Glutamatergic neuron (in vitro differentiated cells): ENCODE data around the gene CRB1. TPM values are rescaled to one million over a fixed set of nuclear protein-coding genes. Genes with fewer than 3 reads are reported as not detected.

Experiments
- DNase-seq: peaks from one replicate; pipeline ENCODE4 v3.0.0; 2022
- H3K27ac Mint-ChIP-seq: one replicate; pipeline ENCODE4 v1.8.0; 2020; ENCODE audit warnings: mild to moderate bottlenecking, mixed read lengths, inconsistent platforms; ENCODE audit not compliant: unreplicated experiment
- H3K27me3 Mint-ChIP-seq: one replicate; pipeline ENCODE4 v1.8.0; 2020; ENCODE audit warnings: mild to moderate bottlenecking, moderate library complexity, mixed read lengths, inconsistent platforms; ENCODE audit not compliant: unreplicated experiment
- H3K36me3 Mint-ChIP-seq: one replicate; pipeline ENCODE4 v1.8.0; 2020; ENCODE audit warnings: mild to moderate bottlenecking, mixed read lengths, inconsistent platforms; ENCODE audit not compliant: unreplicated experiment
- H3K4me1 Mint-ChIP-seq: one replicate; pipeline ENCODE4 v1.8.0; 2020; ENCODE audit warnings: mild to moderate bottlenecking, low read depth, mixed read lengths, inconsistent platforms; ENCODE audit not compliant: unreplicated experiment
- H3K4me3 Mint-ChIP-seq: one replicate; pipeline ENCODE4 v1.8.0; 2020; ENCODE audit warnings: mild to moderate bottlenecking, mixed read lengths, inconsistent platforms; ENCODE audit not compliant: unreplicated experiment
- H3K9me3 Mint-ChIP-seq: one replicate; pipeline ENCODE4 v1.8.0; 2020; ENCODE audit warnings: mild to moderate bottlenecking, moderate library complexity, mixed read lengths, inconsistent platforms; ENCODE audit not compliant: unreplicated experiment
- CTCF ChIP-seq: fragments of 200-600 bp; sonication (generic); IDR thresholded peaks from one replicate; pipeline ENCODE4 v1.5.0; 2021; ENCODE audit not compliant: partially characterized antibody, unreplicated experiment
- total RNA-seq: library from RNA; stranded (reverse); fragmentation: NEBNext Ultra II Directional; extraction: Animal tissue kit (Norgen Biotek cat#: 25700); gene quantifications from one replicate; pipeline ENCODE4 v1.2.1, GENCODE V29; 2021; ENCODE audit not compliant: unreplicated experiment

Gene CRB1
- total RNA-seq, 1 donor from 2014 or later, result 7.3 TPM

GRCh38 chr1:197305925-197306324, 37.9 kb downstream of the CRB1 start:
- no peak overlapping the region for H3K4me3 Mint-ChIP-seq
- no peak for TF ChIP-seq CTCF
- H3K27ac Mint-ChIP-seq, result peak overlapping the region; percentile 76
- peaks cover 4% of the 10 kb centered on the region for H3K27me3 Mint-ChIP-seq
- H3K9me3 Mint-ChIP-seq, result no peaks in the 10 kb centered on the region
- H3K36me3 Mint-ChIP-seq, result no peaks in the 10 kb centered on the region
- H3K4me1 Mint-ChIP-seq, result peaks cover 12% of the 10 kb centered on the region
- DNase-seq, result no peak

- Mint-ChIP-seq H3K27me3 (peaks cover 4% of the 10 kb centered on the region), H3K27ac (no peak overlapping the region), H3K36me3 (no peaks in the 10 kb centered on the region), H3K4me3 (no peak overlapping the region), H3K4me1 (peaks cover 12% of the 10 kb centered on the region), H3K9me3 (no peaks in the 10 kb centered on the region)
- DNase-seq, result no peak
- no peak for TF ChIP-seq CTCF
Observed at GRCh38 chr1:197306381-197307062, 38.5 kb downstream of the CRB1 start.

GRCh38 chr1:197307136-197307535, 39.1 kb downstream of the CRB1 start:
- no peaks in the 10 kb centered on the region for H3K9me3 Mint-ChIP-seq
- no peak for TF ChIP-seq CTCF
- no peaks in the 10 kb centered on the region for H3K36me3 Mint-ChIP-seq
- H3K27ac Mint-ChIP-seq, result no peak overlapping the region
- H3K4me3 Mint-ChIP-seq, result no peak overlapping the region
- DNase-seq, result no peak
- peaks cover 4% of the 10 kb centered on the region for H3K27me3 Mint-ChIP-seq
- peaks cover 12% of the 10 kb centered on the region for H3K4me1 Mint-ChIP-seq

- H3K36me3 Mint-ChIP-seq, result no peaks in the 10 kb centered on the region
- H3K27ac Mint-ChIP-seq, result no peak overlapping the region
- no peak overlapping the region for H3K4me3 Mint-ChIP-seq
- no peak for DNase-seq
- no peak for TF ChIP-seq CTCF
- H3K27me3 Mint-ChIP-seq, result peaks cover 4% of the 10 kb centered on the region
- H3K9me3 Mint-ChIP-seq, result no peaks in the 10 kb centered on the region
- peaks cover 12% of the 10 kb centered on the region for H3K4me1 Mint-ChIP-seq
Observed at GRCh38 chr1:197307551-197307950, 39.5 kb downstream of the CRB1 start.

GRCh38 chr1:197311081-197311480, 43.0 kb downstream of the CRB1 start:
- Mint-ChIP-seq H3K36me3 (no peaks in the 10 kb centered on the region), H3K27ac (no peak overlapping the region), H3K4me1 (peaks cover 13% of the 10 kb centered on the region), H3K9me3 (no peaks in the 10 kb centered on the region), H3K27me3 (no peaks in the 10 kb centered on the region), H3K4me3 (no peak overlapping the region)
- no peak for DNase-seq
- TF ChIP-seq CTCF, result no peak
